GM06990 (cell line): Measurements from ENCODE around the gene LGALS9B.
"Not testable (repeated sequence)": the region's sequence is repeated elsewhere in the genome, so short reads cannot be mapped to it uniquely, and the experiment has no call there.

Source experiments
- DNase-seq: peaks from one replicate; pipeline ENCODE4 v3.0.0-alpha.2; 2011; ENCODE audit not compliant: insufficient read length; ENCODE audit errors: extremely low read depth
- H3K27me3 ChIP-seq: replicated peaks from 2 replicates; pipeline ENCODE4 v1.6.0; 2011; ENCODE audit warnings: low read length; ENCODE audit not compliant: control insufficient read depth, insufficient read depth
- H3K36me3 ChIP-seq: 2 replicates; pipeline ENCODE4 v1.5.1; 2011; ENCODE audit warnings: low read length; ENCODE audit not compliant: control insufficient read depth, insufficient read depth
- H3K4me3 ChIP-seq: replicated peaks from 2 replicates; pipeline ENCODE4 v1.5.1; 2011; ENCODE audit warnings: low read depth, mild to moderate bottlenecking, control low read depth, low read length

LGALS9B gene

DNA sequence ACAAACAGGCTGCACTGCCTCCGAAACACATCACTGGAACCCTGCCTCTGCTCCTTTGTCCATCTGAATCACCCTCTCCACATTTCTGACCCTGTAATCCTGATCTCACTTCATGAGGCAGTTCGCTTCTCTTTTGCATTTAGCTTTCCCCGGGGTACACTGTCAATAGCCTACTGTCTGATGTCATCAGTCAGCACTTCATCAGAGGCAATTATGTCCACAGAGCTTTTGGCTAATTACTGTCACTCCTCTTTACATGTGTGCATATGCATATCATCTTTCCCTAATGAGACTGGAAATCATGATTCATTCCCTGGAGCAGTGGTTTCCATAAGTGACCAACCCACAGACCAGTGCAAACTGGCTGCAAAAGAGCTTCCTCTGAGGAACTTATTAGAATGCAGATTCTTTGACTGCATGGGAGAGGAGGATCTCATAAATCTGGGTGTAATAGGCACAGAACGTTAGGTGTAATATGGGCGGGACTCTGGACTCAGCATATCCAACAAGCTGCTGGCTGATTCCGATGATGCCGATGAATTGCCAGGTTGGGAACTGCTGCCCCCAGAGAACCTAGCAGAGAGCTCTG lies 49.8 kb downstream of the LGALS9B start:
- H3K27me3 ChIP-seq, H3K36me3 ChIP-seq: not testable (repeated sequence)

DNA sequence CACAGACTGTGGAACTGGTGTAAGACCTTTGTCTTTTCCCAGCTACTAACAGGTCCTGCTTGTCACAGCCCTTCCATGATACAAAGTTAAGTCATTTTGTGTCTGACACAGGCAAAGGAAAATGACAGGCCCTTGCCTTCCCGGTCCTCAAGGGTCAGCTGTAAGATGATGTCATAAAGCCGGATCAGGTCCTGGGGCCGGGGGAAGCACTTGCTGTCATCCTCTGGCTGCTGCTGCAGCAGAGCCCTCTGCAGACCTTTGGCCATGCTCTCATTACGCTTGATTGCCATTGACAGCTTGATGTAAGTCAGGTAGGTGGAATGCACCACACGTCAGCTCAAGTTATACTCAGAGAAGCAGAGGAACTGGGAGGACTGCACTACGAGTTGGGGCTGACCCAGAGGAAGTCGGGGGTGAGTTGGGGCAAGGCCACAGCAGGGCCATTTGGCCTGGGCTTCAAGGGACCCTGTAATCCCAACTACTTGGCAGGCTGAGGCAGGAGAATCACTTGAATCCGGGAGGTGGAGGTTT lies 50.9 kb downstream of the LGALS9B start:
- not testable (repeated sequence) for H3K27me3 ChIP-seq, H3K4me3 ChIP-seq, DNase-seq, H3K36me3 ChIP-seq

More for the DNA sequence above, 49.8 kb downstream of the LGALS9B start:
- DNase-seq, H3K4me3 ChIP-seq: not testable (repeated sequence)

DNA sequence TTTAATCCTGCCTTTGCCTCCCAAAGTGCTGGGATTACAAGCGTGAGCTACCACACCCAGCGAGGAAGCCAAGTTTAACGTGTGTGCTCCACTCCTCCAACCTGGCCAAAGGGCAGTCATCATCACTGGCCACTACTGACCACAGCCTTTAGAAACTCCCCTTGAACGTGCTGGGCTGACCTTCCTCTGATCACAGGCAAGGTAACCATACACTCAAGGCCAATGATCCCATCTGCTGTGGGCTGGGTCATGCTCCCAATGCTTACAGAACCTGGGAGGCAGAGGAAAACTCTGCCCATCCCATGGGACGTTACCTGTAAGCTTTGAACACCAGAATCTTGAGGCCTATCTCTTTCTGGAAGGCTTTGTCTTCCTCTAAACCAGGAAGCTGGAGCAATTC lies 51.9 kb downstream of the LGALS9B start:
- not testable (repeated sequence) for H3K27me3 ChIP-seq, H3K4me3 ChIP-seq, DNase-seq, H3K36me3 ChIP-seq

DNA sequence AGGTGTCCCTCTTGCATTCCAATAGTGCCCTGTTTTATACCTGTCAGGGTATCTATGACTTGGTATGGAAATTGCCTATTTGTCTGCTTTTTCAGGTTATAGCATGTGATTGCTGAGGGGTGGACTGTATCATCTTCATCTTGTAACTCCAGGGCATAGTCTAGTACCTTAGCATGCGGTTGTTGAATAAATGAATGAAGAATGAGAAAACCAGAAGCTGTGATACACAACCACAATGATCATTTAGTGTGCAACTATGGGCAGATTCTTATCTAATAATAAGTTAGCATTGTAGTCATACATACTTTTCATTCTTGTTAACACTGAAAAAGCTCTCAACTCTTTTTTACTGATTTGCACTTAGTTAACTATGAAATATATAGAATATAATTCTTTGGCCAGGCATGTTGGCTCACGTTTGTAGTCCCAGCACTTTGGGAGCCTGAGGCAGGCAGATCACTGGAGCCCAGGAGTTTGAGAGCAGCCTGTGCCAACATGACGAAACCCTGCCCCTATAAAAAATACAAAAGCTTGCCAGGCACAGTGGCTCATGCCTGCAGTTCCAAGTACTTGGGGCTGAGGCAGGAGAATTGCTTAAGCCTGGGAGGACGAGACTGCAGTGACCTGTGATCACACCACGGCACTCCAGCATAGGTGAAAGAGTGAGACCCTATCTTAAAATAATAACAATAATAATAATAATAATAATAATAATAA lies 65.9 kb downstream of the LGALS9B start:
- DNase-seq, result not testable (repeated sequence)

DNA sequence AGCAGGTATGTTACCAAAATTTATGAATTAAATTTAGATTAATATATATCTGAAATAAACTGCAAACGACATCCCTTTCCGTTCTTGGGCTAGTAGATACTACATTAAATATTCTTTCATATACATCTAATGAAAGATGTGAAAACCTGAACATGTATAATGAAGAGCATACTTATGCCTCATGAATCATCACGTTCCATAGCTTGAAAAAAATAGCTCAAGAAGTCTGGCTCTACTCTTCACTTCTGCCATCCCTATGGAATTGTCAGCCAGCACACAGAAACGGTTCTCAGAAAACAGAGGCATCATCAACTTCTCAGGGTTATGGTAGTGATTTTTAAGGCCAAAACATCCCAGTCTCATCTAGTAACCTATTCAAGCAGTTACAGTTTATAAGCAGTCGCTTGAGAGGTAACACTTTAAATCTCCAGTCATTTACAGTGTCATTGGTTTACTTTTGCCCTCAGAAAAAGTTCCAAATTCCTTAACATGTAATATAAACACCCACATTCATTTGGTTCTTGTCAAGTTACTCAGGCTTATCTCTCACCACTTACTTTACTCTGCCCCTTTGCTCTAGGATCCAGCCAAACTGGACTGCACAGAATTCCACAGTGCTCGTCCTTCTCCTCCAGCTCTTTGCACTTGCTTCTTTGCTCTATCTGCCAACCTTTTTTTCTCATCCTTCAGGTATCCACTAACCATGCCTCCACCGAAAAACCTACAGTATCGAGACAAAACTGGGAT lies 66.6 kb downstream of the LGALS9B start:
- not testable (repeated sequence) for DNase-seq, H3K27me3 ChIP-seq, H3K4me3 ChIP-seq, H3K36me3 ChIP-seq

More for the DNA sequence above, 65.9 kb downstream of the LGALS9B start:
- not testable (repeated sequence) for H3K27me3 ChIP-seq, H3K4me3 ChIP-seq, H3K36me3 ChIP-seq
